Nephron (organoid): ENCODE results near the gene CASD1.
A peak's percentile ranks its signal among the peaks of the same experiment; 100 is the strongest.

ENCODE experiments used
- H3K27ac Mint-ChIP-seq, 3 experiments: 2 replicates each; pipeline ENCODE4 v1.8.0; 2020; ENCODE audit warnings: mixed read lengths in 3 of 3, mild to moderate bottlenecking in 2 of 3, moderate library complexity in 1 of 3
- H3K27me3 Mint-ChIP-seq: 2 replicates; pipeline ENCODE4 v1.8.0; 2021; ENCODE audit warnings: low read depth, mild to moderate bottlenecking, moderate library complexity, mixed read lengths
- H3K36me3 Mint-ChIP-seq: 2 replicates; pipeline ENCODE4 v1.8.0; 2020; ENCODE audit warnings: low read depth, mixed read lengths
- H3K4me1 Mint-ChIP-seq: 2 replicates; pipeline ENCODE4 v1.8.0; 2020; ENCODE audit warnings: mixed read lengths
- H3K4me3 Mint-ChIP-seq, 3 experiments: 2 replicates each; pipeline ENCODE4 v1.8.0; 2020; ENCODE audit warnings: mild to moderate bottlenecking in 3 of 3, mixed read lengths in 3 of 3, moderate library complexity in 2 of 3
- H3K9me3 Mint-ChIP-seq: 2 replicates; pipeline ENCODE4 v1.8.0; 2020; ENCODE audit warnings: mixed read lengths
- TF ChIP-seq, protein P1 (sequence below), 3 experiments: fragments of 200-600 bp; sonication (generic); IDR thresholded peaks; one replicate each; pipeline ENCODE4 v1.5.0; 2021; ENCODE audit warnings: antibody characterized with exemption in 3 of 3; ENCODE audit not compliant: unreplicated experiment in 3 of 3

CASD1 gene

GRCh38 chr7:94514140-94514889 is 4.7 kb downstream of the CASD1 start:
- peak overlapping the region; percentile 14 to 74 (median 57) for H3K4me3 Mint-ChIP-seq
- H3K9me3 Mint-ChIP-seq = no peaks in the 10 kb centered on the region
- no peaks in the 10 kb centered on the region for H3K27me3 Mint-ChIP-seq
- peak overlapping the region; percentile 47 to 75 (median 67) for H3K27ac Mint-ChIP-seq
- H3K36me3 Mint-ChIP-seq = peaks cover 18% of the 10 kb centered on the region
- peaks cover 53% of the 10 kb centered on the region for H3K4me1 Mint-ChIP-seq
- TF ChIP-seq, protein P1, sequence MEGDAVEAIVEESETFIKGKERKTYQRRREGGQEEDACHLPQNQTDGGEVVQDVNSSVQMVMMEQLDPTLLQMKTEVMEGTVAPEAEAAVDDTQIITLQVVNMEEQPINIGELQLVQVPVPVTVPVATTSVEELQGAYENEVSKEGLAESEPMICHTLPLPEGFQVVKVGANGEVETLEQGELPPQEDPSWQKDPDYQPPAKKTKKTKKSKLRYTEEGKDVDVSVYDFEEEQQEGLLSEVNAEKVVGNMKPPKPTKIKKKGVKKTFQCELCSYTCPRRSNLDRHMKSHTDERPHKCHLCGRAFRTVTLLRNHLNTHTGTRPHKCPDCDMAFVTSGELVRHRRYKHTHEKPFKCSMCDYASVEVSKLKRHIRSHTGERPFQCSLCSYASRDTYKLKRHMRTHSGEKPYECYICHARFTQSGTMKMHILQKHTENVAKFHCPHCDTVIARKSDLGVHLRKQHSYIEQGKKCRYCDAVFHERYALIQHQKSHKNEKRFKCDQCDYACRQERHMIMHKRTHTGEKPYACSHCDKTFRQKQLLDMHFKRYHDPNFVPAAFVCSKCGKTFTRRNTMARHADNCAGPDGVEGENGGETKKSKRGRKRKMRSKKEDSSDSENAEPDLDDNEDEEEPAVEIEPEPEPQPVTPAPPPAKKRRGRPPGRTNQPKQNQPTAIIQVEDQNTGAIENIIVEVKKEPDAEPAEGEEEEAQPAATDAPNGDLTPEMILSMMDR (IDR thresholded peaks at IDR 0.05; ENCODE audit: unreplicated experiment in 3 of 3) = no peak

DNA sequence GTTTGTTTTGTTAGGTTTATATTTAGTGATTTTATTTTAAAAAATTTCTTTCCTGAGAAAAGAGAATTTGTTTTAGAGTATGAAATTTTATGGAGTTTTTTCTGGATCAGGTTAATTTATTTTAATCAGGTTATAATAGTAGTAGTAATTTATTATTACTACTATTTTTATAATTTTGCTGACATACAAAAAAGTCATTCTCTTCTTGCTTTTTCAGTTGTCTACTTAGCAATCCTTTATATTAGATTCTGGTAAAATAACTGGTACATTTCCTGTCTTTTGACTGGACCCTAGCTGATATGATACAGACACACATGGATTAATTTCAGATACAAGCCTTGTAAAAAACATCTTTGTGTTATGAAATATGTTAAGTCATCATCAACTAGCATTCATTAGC is 5.3 kb downstream of the CASD1 start:
- Mint-ChIP-seq H3K4me3 (peak overlapping the region in 1 of 3 experiments; percentile 49), H3K9me3 (no peaks in the 10 kb centered on the region), H3K27me3 (no peaks in the 10 kb centered on the region), H3K36me3 (peaks cover 23% of the 10 kb centered on the region), H3K4me1 (peaks cover 53% of the 10 kb centered on the region), H3K27ac (peak overlapping the region; percentile 37 to 75 (median 47))
- TF ChIP-seq, protein P1 (IDR thresholded peaks at IDR 0.05; ENCODE audit: unreplicated experiment in 3 of 3) = no peak

- TF ChIP-seq, protein P1 (IDR thresholded peaks at IDR 0.05; ENCODE audit: unreplicated experiment in 3 of 3) = no peak
- H3K36me3 Mint-ChIP-seq = peaks cover 57% of the 10 kb centered on the region
- H3K4me3 Mint-ChIP-seq = no peak overlapping the region
- no peaks in the 10 kb centered on the region for H3K9me3 Mint-ChIP-seq
- no peaks in the 10 kb centered on the region for H3K27me3 Mint-ChIP-seq
- no peak overlapping the region for H3K27ac Mint-ChIP-seq
- H3K4me1 Mint-ChIP-seq = no peaks in the 10 kb centered on the region
Measured at GRCh38 chr7:94525923-94526322, 16.3 kb downstream of the CASD1 start.

DNA sequence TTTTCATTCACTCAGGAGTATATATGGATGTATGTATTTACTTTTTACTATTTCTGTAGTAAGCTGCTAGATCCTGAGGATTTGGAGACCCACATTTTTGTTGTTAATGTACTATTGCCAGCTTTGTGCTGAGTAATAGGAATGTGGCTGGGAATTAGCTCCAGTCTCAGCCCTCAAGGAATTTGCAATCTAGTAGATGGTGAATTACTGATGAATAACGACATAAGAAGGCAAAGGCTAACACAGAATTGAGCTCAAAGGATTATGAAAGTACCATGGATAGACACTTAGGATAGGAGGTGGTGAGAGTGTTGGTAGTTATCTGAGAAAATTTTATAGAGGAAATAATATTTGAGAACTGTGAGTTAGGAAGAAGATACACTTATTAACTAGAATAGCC is 19.9 kb downstream of the CASD1 start:
- no peaks in the 10 kb centered on the region for H3K4me1 Mint-ChIP-seq
- peaks cover 32% of the 10 kb centered on the region for H3K36me3 Mint-ChIP-seq
- H3K4me3 Mint-ChIP-seq = no peak overlapping the region
- TF ChIP-seq, protein P1 (IDR thresholded peaks at IDR 0.05; ENCODE audit: unreplicated experiment in 3 of 3) = no peak
- H3K9me3 Mint-ChIP-seq = no peaks in the 10 kb centered on the region
- no peaks in the 10 kb centered on the region for H3K27me3 Mint-ChIP-seq
- no peak overlapping the region for H3K27ac Mint-ChIP-seq

DNA sequence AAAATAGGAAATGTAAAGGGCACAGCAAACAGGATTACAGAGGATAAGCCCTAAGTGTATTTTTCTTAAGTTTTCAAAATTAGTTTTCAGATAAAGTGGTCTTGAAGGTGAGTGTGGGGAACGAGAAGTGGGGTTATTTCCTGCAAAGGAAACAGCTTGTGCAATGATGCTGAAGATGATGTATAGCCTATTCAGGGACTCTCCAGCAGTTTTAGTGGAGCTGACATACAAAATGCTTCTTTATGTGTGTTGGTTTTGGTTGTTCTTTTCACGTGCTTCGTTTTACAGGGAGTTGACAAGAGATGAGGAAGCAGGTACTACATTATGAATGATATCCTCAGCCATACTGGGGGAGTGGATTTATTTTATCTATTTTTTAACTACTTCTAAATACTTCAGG is 20.5 kb downstream of the CASD1 start:
- no peaks in the 10 kb centered on the region for H3K4me1 Mint-ChIP-seq
- H3K36me3 Mint-ChIP-seq = peaks cover 33% of the 10 kb centered on the region
- no peaks in the 10 kb centered on the region for H3K27me3 Mint-ChIP-seq
- TF ChIP-seq, protein P1 (IDR thresholded peaks at IDR 0.05; ENCODE audit: unreplicated experiment in 3 of 3) = no peak
- H3K27ac Mint-ChIP-seq = no peak overlapping the region
- no peak overlapping the region for H3K4me3 Mint-ChIP-seq
- no peaks in the 10 kb centered on the region for H3K9me3 Mint-ChIP-seq

- H3K27me3 Mint-ChIP-seq = no peaks in the 10 kb centered on the region
- no peaks in the 10 kb centered on the region for H3K9me3 Mint-ChIP-seq
- no peak overlapping the region for H3K4me3 Mint-ChIP-seq
- TF ChIP-seq, protein P1 (IDR thresholded peaks at IDR 0.05; ENCODE audit: unreplicated experiment in 3 of 3) = no peak
- H3K27ac Mint-ChIP-seq = no peak overlapping the region
- peaks cover 45% of the 10 kb centered on the region for H3K36me3 Mint-ChIP-seq
- peaks cover 4% of the 10 kb centered on the region for H3K4me1 Mint-ChIP-seq
Measured at GRCh38 chr7:94532676-94533075, 23.1 kb downstream of the CASD1 start.
